Measurements from ENCODE around the gene NKD2.

GRCh38 chr5:963310-963672 lies 45.3 kb upstream of the NKD2 start:
- TF ChIP-seq CTCF (IDR thresholded peaks at IDR 0.05 in 8 of 11, conservative IDR thresholded peaks at IDR 0.05 in 3 of 11) (no peak), POLR2A (IDR thresholded peaks at IDR 0.05) (no peak)
